ENCODE data around the gene ITPRIPL2.

The ITPRIPL2 gene

DNA sequence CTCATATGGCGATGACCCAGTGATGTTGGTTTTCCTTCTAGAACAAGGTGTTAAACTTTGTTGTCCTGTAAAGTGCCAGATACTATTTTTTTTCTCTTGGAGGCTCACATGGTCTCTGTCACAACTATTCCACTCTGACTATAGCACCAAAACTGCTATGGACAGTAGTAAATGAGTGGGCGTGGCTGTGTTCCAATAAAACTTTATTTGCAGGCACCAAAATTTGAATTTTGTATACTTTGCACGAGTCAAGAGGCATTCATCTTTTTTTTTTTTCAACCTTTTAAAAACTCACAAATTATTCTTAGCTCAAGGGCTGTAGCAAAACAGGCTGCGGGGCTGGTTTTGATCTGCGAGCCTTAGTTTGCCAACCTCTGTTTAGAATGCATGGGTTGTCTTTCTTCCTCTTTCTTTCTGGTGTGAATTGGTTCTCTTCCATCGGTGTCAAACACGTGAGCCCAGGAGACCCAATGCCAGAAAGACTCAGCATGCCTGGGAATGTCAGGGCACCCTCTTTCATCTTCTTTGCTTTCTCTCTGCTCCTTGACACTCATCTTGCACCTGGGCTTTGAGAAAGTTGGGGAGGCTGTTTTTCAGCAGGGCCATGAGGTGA lies 56.4 kb downstream of the ITPRIPL2 start:
- DNase-seq (ENCODE audit: insufficient read length, low spot score) = no peak
- no peak for FAIRE-seq

Data from HTR-8/SVneo (cell line).